SU-DHL-6 (cell line): Measurements from ENCODE around the gene TMEM132A.

Experiments
- H2AFZ ChIP-seq: fragments of 200-600 bp; sonication (generic); 2 replicates; pipeline ENCODE4 v1.6.1; 2014; ENCODE audit warnings: low read depth, mild to moderate bottlenecking, moderate library complexity, mixed read lengths, antibody characterized with exemption, low read length; ENCODE audit not compliant: severe bottlenecking
- H3F3A ChIP-seq: fragments of 200-600 bp; shearing (Covaris generic); 2 replicates; pipeline ENCODE4 v1.6.0; 2016; ENCODE audit warnings: antibody characterized with exemption, mild to moderate bottlenecking; ENCODE audit not compliant: insufficient read depth
- H3K27ac ChIP-seq: fragments of 200-600 bp; sonication (generic); 2 replicates; pipeline ENCODE4 v1.5.1; 2016; ENCODE audit warnings: low read depth, mild to moderate bottlenecking, low read length, moderate library complexity, mixed read lengths
- H3K27me3 ChIP-seq: fragments of 200-600 bp; sonication (generic), shearing (Covaris generic); 2 replicates; pipeline ENCODE4 v1.6.0; 2014; ENCODE audit warnings: mild to moderate bottlenecking, low read length
- H3K36me3 ChIP-seq: fragments of 200-600 bp; sonication (generic); 2 replicates; pipeline ENCODE4 v1.6.1; 2014; ENCODE audit warnings: mild to moderate bottlenecking, low read length, mixed read lengths
- H3K4me2 ChIP-seq: fragments of 300-600, 200-600 bp; shearing (Covaris generic), sonication (generic); 2 replicates; pipeline ENCODE4 v1.6.0; 2014; ENCODE audit warnings: low read length, low read depth, mild to moderate bottlenecking; ENCODE audit not compliant: poor library complexity, severe bottlenecking
- H3K4me3 ChIP-seq: fragments of 200-600 bp; sonication (generic); 2 replicates; pipeline ENCODE4 v1.5.1; 2014; ENCODE audit warnings: antibody characterized with exemption, low read length, mild to moderate bottlenecking, mixed read lengths; ENCODE audit not compliant: insufficient read depth, poor library complexity, severe bottlenecking
- H3K79me2 ChIP-seq: fragments of 200-600 bp; sonication (generic); 2 replicates; pipeline ENCODE4 v1.6.1; 2014; ENCODE audit warnings: mild to moderate bottlenecking, low read length, moderate library complexity; ENCODE audit not compliant: insufficient read depth
- H3K9ac ChIP-seq: fragments of 200-600 bp; sonication (generic); 2 replicates; pipeline ENCODE4 v1.7.0; 2014; ENCODE audit warnings: mild to moderate bottlenecking, low read length
- H3K9me2 ChIP-seq: fragments of 200-600 bp; sonication (generic); replicated peaks from 2 replicates; pipeline ENCODE4 v1.6.1; 2014; ENCODE audit warnings: low read length; ENCODE audit not compliant: insufficient read depth
- H3K9me3 ChIP-seq: fragments of 200-600 bp; sonication (generic); 2 replicates; pipeline ENCODE4 v1.6.1; 2014; ENCODE audit warnings: low read length, mixed read lengths; ENCODE audit not compliant: insufficient read depth
- H4K20me1 ChIP-seq: fragments of 200-600 bp; sonication (generic); 2 replicates; pipeline ENCODE4 v1.6.1; 2014; ENCODE audit warnings: low read depth, mild to moderate bottlenecking, antibody characterized with exemption, low read length, moderate library complexity, mixed read lengths
- EZH2phosphoT487 ChIP-seq: fragments of 200-600 bp; sonication (generic), shearing (Covaris generic); conservative IDR thresholded peaks from 2 replicates; pipeline ENCODE4 v1.6.1; 2018; ENCODE audit warnings: mild to moderate bottlenecking, antibody characterized with exemption, low read length, moderate library complexity, mixed read lengths
- TF ChIP-seq, protein P1 (sequence below): fragments of 200-600 bp; sonication (generic); IDR thresholded peaks from one replicate; pipeline ENCODE4 v1.5.1; 2017; ENCODE audit warnings: antibody characterized with exemption, mild to moderate bottlenecking, low read length, moderate library complexity; ENCODE audit not compliant: insufficient read depth, poor library complexity, severe bottlenecking

TMEM132A gene

DNA sequence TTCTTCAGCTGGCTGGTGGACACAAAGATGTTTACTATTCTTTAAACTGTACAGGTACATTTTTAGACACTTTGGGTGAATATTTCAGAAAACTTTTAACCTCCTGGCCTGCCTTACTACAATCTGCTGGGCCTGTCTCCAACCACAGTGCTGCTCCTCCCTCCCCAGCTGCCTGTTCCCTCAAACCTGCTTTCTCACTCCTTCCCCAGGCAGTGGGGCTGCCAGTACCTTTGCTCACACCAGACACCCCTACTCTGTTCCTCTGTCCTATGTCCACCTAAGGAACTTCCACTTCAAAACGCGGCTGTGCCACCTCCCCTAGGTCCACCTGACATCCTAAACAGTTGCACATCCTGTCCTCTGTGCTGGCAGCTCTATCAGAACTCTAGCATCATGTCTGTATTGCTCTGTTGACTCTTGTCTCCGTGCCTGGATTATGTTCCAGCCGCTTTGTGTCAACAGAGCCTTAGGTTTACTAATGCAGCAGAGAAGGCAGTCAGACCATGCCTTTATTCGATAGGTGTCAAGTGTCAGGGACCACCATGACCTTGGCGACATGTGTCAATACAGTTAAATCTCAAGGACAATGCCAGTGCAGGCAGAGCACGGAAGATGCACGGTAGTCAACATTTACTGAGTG lies 43.5 kb upstream of the TMEM132A start:
- Histone ChIP-seq H3K4me3 (no peak overlapping the region), H3K27ac (no peak overlapping the region), H3K36me3 (no peaks in the 10 kb centered on the region; the same call in 1 of the 2 replicates), H3F3A (no peaks in the 10 kb centered on the region), H3K9me3 (no peaks in the 10 kb centered on the region), H3K9me2 (no peaks in the 10 kb centered on the region), H3K79me2 (no peaks in the 10 kb centered on the region), H2AFZ (no peak overlapping the region), H3K4me2 (no peak overlapping the region), H3K27me3 (no peaks in the 10 kb centered on the region), H3K9ac (no peak overlapping the region), H4K20me1 (no peaks in the 10 kb centered on the region)
- TF ChIP-seq, protein P1, sequence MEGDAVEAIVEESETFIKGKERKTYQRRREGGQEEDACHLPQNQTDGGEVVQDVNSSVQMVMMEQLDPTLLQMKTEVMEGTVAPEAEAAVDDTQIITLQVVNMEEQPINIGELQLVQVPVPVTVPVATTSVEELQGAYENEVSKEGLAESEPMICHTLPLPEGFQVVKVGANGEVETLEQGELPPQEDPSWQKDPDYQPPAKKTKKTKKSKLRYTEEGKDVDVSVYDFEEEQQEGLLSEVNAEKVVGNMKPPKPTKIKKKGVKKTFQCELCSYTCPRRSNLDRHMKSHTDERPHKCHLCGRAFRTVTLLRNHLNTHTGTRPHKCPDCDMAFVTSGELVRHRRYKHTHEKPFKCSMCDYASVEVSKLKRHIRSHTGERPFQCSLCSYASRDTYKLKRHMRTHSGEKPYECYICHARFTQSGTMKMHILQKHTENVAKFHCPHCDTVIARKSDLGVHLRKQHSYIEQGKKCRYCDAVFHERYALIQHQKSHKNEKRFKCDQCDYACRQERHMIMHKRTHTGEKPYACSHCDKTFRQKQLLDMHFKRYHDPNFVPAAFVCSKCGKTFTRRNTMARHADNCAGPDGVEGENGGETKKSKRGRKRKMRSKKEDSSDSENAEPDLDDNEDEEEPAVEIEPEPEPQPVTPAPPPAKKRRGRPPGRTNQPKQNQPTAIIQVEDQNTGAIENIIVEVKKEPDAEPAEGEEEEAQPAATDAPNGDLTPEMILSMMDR = no peak
- TF ChIP-seq EZH2phosphoT487 = no peak

DNA sequence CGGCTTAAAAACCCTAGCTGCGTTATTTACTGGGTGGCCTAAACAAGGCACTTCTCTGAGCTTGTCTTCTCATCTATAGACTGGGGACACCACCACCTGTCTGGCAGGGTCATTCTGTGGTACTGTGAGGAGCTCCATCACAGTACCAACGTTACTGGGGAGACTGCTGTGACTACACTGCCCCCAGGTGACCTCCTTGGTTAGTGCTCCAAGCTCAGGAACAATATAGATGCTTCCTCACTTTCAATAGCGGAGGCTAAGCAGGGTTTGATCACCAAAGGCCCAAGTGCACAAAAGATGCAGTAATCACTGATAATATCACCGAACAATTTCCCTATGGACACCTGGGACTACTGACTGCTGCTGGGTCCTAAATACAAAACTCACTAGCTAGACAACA lies 36.7 kb upstream of the TMEM132A start:
- H3K79me2 ChIP-seq = no peaks in the 10 kb centered on the region
- no peaks in the 10 kb centered on the region for H3K27me3 ChIP-seq
- no peak overlapping the region for H3K27ac ChIP-seq
- H3K9me2 ChIP-seq = no peaks in the 10 kb centered on the region
- no peak for TF ChIP-seq EZH2phosphoT487
- TF ChIP-seq, protein P1 = peak; percentile 50
- H3K36me3 ChIP-seq = 0 out of 2 replicates have a peak, but pooled peaks cover 5% of the 10 kb centered on the region
- H3F3A ChIP-seq = 0 out of 2 replicates have a peak, but pooled peaks cover 4% of the 10 kb centered on the region
- no peak overlapping the region for H3K9ac ChIP-seq
- H2AFZ ChIP-seq = no peak overlapping the region
- no peak overlapping the region for H3K4me3 ChIP-seq
- no peaks in the 10 kb centered on the region for H4K20me1 ChIP-seq
- no peak overlapping the region for H3K4me2 ChIP-seq
- no peaks in the 10 kb centered on the region for H3K9me3 ChIP-seq

DNA sequence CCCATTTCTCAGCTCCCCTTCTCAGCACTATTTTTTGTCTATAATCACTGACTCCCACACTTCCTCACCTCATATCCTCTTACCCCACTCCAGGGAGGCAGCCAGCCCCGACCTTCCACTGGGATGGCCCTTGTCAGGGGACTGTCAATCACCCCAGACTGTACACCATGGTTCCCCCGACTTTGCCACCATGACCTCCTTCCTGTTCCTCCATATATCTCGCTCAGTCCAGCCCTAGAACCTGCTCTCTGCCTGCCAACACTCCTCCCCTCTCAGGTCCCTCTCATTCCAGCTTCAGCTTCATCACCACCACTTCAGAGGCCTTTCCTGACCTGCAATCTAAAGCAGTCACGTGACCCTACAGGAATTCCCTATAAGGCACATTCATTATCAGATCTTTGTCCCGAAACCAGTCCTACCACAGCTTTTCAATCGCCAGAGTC lies 34.4 kb upstream of the TMEM132A start:
- Histone ChIP-seq H3K4me3 (no peak overlapping the region), H3K79me2 (no peaks in the 10 kb centered on the region), H3K9me2 (no peaks in the 10 kb centered on the region), H3K27me3 (no peaks in the 10 kb centered on the region), H3K9ac (no peak overlapping the region), H3K36me3 (0 out of 2 replicates have a peak, but pooled peaks cover 6% of the 10 kb centered on the region), H2AFZ (no peak overlapping the region), H3K4me2 (no peak overlapping the region), H3K9me3 (no peaks in the 10 kb centered on the region), H4K20me1 (no peaks in the 10 kb centered on the region), H3K27ac (no peak overlapping the region), H3F3A (0 out of 2 replicates have a peak, but pooled peaks cover 4% of the 10 kb centered on the region)
- TF ChIP-seq, protein P1 = no peak
- no peak for TF ChIP-seq EZH2phosphoT487
